HK-2 (cell line): ENCODE results near the gene FKBP15.
"Not testable (repeated sequence)": the region's sequence is repeated elsewhere in the genome, so short reads cannot be mapped to it uniquely, and the experiment has no call there.

Experiments
- DNase-seq: peaks from one replicate; pipeline ENCODE4 v3.0.0-alpha.2; 2018; ENCODE audit not compliant: unreplicated experiment

The FKBP15 gene

GRCh38 chr9:113149561-113149960 lies 71.5 kb downstream of the FKBP15 start:
- not testable (repeated sequence) for DNase-seq

- no peak for DNase-seq
Measured at GRCh38 chr9:113148781-113149510, 72.1 kb downstream of the FKBP15 start.

- no peak for DNase-seq
Measured at GRCh38 chr9:113148372-113148705, 72.7 kb downstream of the FKBP15 start.

- no peak for DNase-seq
Measured at GRCh38 chr9:113143432-113144227, 77.4 kb downstream of the FKBP15 start.

GRCh38 chr9:113140896-113141295 lies 80.2 kb downstream of the FKBP15 start:
- DNase-seq: not testable (repeated sequence)

- DNase-seq: no peak
Measured at GRCh38 chr9:113139953-113140352, 81.1 kb downstream of the FKBP15 start.

GRCh38 chr9:113139225-113139829 lies 81.8 kb downstream of the FKBP15 start:
- no peak for DNase-seq

- no peak for DNase-seq
Measured at GRCh38 chr9:113138760-113139159, 82.3 kb downstream of the FKBP15 start.

GRCh38 chr9:113137196-113138168 lies 83.6 kb downstream of the FKBP15 start:
- DNase-seq: no peak

- DNase-seq: no peak
Measured at GRCh38 chr9:113131689-113132151, 89.4 kb downstream of the FKBP15 start.

- DNase-seq: no peak
Measured at GRCh38 chr9:113129884-113130283, 91.2 kb downstream of the FKBP15 start.

- DNase-seq: no peak
Measured at GRCh38 chr9:113129466-113129865, 91.6 kb downstream of the FKBP15 start.

GRCh38 chr9:113125386-113126035 lies 95.6 kb downstream of the FKBP15 start:
- no peak for DNase-seq

GRCh38 chr9:113118829-113119228 lies 102.2 kb downstream of the FKBP15 start:
- not testable (repeated sequence) for DNase-seq
